Measurements from ENCODE around the gene NEB.

NEB gene

DNA sequence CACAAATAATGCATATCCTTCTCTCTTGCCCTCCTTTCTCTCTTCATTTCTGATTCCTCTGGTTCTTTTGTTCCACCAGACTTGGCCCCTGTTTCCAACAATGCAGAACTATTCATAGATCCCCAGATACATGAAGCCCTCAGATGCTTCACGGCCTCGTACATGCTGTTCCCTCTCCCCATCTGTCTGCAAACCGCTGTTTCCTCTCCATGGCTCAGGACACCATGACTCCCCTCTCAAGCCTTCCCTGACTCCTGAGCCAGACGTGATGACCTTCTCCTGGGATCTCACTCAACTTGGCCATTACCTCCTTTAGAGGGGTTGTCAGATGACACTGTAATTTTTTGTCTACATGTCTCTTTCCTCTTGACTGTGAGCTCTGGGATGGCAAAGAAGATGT, 15.5 kb downstream of the NEB start:
- Histone ChIP-seq H3K4me2 (ENCODE audit: low read length) (no peak overlapping the region), H3K27ac (ENCODE audit: low read depth, low read length) (no peak overlapping the region), H3K36me3 (ENCODE audit: control insufficient read depth, low read length) (no peaks in the 10 kb centered on the region), H3F3A (ENCODE audit: control insufficient read depth, insufficient read depth) (no peaks in the 10 kb centered on the region), H3K79me2 (ENCODE audit: control insufficient read depth, low read length) (no peaks in the 10 kb centered on the region), H3K9me2 (replicated peaks; ENCODE audit: control insufficient read depth, low read length) (no peaks in the 10 kb centered on the region), H3K27me3 (ENCODE audit: control insufficient read depth, low read length) (no peaks in the 10 kb centered on the region), H3K4me1 (ENCODE audit: control insufficient read depth, low read length) (no peaks in the 10 kb centered on the region), H3K4me3 (ENCODE audit: low read length) (no peak overlapping the region), H3K9me3 (ENCODE audit: control insufficient read depth, insufficient read depth, low read length) (no peaks in the 10 kb centered on the region), H4K20me1 (ENCODE audit: control insufficient read depth, insufficient read depth, low read depth, low read length) (no peaks in the 10 kb centered on the region)
- TF ChIP-seq EZH2phosphoT487 (IDR thresholded peaks at IDR 0.05; ENCODE audit: borderline replicate concordance, low read length): no peak
- TF ChIP-seq, protein P1, sequence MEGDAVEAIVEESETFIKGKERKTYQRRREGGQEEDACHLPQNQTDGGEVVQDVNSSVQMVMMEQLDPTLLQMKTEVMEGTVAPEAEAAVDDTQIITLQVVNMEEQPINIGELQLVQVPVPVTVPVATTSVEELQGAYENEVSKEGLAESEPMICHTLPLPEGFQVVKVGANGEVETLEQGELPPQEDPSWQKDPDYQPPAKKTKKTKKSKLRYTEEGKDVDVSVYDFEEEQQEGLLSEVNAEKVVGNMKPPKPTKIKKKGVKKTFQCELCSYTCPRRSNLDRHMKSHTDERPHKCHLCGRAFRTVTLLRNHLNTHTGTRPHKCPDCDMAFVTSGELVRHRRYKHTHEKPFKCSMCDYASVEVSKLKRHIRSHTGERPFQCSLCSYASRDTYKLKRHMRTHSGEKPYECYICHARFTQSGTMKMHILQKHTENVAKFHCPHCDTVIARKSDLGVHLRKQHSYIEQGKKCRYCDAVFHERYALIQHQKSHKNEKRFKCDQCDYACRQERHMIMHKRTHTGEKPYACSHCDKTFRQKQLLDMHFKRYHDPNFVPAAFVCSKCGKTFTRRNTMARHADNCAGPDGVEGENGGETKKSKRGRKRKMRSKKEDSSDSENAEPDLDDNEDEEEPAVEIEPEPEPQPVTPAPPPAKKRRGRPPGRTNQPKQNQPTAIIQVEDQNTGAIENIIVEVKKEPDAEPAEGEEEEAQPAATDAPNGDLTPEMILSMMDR (IDR thresholded peaks at IDR 0.05; ENCODE audit: low read depth, low read length, poor library complexity, severe bottlenecking): no peak

GRCh38 chr2:151718247-151718646, 16.0 kb downstream of the NEB start:
- no peaks in the 10 kb centered on the region for H3K36me3 ChIP-seq (ENCODE audit: control insufficient read depth, low read length)
- H3K4me2 ChIP-seq (ENCODE audit: low read length): no peak overlapping the region
- H4K20me1 ChIP-seq (ENCODE audit: control insufficient read depth, insufficient read depth, low read depth, low read length): no peaks in the 10 kb centered on the region
- no peaks in the 10 kb centered on the region for H3K9me2 ChIP-seq (replicated peaks; ENCODE audit: control insufficient read depth, low read length)
- no peaks in the 10 kb centered on the region for H3K79me2 ChIP-seq (ENCODE audit: control insufficient read depth, low read length)
- TF ChIP-seq, protein P1 (IDR thresholded peaks at IDR 0.05; ENCODE audit: low read depth, low read length, poor library complexity, severe bottlenecking): no peak
- TF ChIP-seq EZH2phosphoT487 (IDR thresholded peaks at IDR 0.05; ENCODE audit: borderline replicate concordance, low read length): no peak
- H3K4me1 ChIP-seq (ENCODE audit: control insufficient read depth, low read length): no peaks in the 10 kb centered on the region
- H3K27ac ChIP-seq (ENCODE audit: low read depth, low read length): no peak overlapping the region
- no peak overlapping the region for H3K4me3 ChIP-seq (ENCODE audit: low read length)
- H3F3A ChIP-seq (ENCODE audit: control insufficient read depth, insufficient read depth): no peaks in the 10 kb centered on the region
- H3K9me3 ChIP-seq (ENCODE audit: control insufficient read depth, insufficient read depth, low read length): no peaks in the 10 kb centered on the region
- H3K27me3 ChIP-seq (ENCODE audit: control insufficient read depth, low read length): no peaks in the 10 kb centered on the region

GRCh38 chr2:151716721-151717120, 17.6 kb downstream of the NEB start:
- no peaks in the 10 kb centered on the region for H3K36me3 ChIP-seq (ENCODE audit: control insufficient read depth, low read length)
- H3K9me2 ChIP-seq (replicated peaks; ENCODE audit: control insufficient read depth, low read length): no peaks in the 10 kb centered on the region
- H3K4me3 ChIP-seq (ENCODE audit: low read length): no peak overlapping the region
- H3K27me3 ChIP-seq (ENCODE audit: control insufficient read depth, low read length): no peaks in the 10 kb centered on the region
- H4K20me1 ChIP-seq (ENCODE audit: control insufficient read depth, insufficient read depth, low read depth, low read length): no peaks in the 10 kb centered on the region
- no peak for TF ChIP-seq EZH2phosphoT487 (IDR thresholded peaks at IDR 0.05; ENCODE audit: borderline replicate concordance, low read length)
- TF ChIP-seq, protein P1 (IDR thresholded peaks at IDR 0.05; ENCODE audit: low read depth, low read length, poor library complexity, severe bottlenecking): no peak
- H3K4me2 ChIP-seq (ENCODE audit: low read length): no peak overlapping the region
- H3K4me1 ChIP-seq (ENCODE audit: control insufficient read depth, low read length): no peaks in the 10 kb centered on the region
- no peaks in the 10 kb centered on the region for H3K9me3 ChIP-seq (ENCODE audit: control insufficient read depth, insufficient read depth, low read length)
- H3F3A ChIP-seq (ENCODE audit: control insufficient read depth, insufficient read depth): no peaks in the 10 kb centered on the region
- H3K27ac ChIP-seq (ENCODE audit: low read depth, low read length): no peak overlapping the region
- no peaks in the 10 kb centered on the region for H3K79me2 ChIP-seq (ENCODE audit: control insufficient read depth, low read length)
